GM19455 (cell line): ENCODE data around the gene CES1.
"Not testable (repeated sequence)": the region's sequence is repeated elsewhere in the genome, so short reads cannot be mapped to it uniquely, and the experiment has no call there.

Experiments
- ATAC-seq: cut with Tn5 transposase; IDR thresholded peaks from one replicate; pipeline ENCODE4 v1.9.1; 2021; ENCODE audit not compliant: unreplicated experiment

CES1 gene

DNA sequence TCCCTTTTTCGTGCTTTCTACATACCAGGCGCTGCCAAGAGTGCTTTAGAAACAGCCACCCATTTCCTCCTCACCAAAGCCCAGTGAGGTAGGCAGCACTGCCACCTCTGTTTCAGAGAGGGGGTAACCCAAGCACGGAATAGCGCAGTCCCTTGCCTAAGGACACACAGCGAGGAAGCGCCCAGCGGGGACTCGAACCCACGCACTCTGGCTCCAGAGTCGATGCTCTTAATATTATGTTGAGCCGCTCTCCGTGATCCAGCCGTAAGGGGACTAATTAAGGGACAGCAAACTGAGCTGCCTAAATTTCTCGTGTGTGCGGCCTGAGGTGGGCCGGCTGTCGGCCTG is 497 bp downstream of the CES1 start:
- no peak for ATAC-seq

DNA sequence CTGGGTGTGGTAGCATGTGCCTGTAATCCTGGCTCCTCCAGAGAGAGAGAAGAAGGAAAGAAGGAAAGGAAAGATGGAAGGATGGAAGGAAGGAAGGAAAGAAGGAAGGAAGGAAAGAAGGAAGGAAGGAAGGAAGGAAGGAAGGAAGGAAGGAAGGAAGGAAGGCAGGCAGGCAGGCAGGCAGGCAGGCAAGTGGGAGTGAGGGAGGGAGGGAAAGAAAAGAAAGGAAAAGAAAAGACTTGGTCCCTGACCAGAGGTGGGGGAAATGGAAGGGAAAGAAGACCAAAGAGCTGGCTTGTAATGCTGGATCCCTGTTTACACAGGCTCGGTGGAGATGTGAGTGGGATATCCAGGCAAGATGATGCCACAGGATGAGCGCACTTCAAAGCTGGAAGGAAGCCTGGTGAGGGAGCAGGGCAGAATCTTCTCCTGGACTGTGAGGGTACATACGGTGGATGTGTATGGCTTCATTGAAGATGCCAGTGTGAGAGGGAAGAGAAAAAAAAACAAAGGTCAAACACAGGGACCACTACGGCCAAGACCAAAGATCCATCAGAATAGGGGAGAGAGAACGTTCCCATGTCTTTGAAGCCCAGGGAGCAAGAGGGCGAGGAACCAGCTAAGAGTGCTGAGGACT is 2.1 kb downstream of the CES1 start:
- ATAC-seq = no peak

DNA sequence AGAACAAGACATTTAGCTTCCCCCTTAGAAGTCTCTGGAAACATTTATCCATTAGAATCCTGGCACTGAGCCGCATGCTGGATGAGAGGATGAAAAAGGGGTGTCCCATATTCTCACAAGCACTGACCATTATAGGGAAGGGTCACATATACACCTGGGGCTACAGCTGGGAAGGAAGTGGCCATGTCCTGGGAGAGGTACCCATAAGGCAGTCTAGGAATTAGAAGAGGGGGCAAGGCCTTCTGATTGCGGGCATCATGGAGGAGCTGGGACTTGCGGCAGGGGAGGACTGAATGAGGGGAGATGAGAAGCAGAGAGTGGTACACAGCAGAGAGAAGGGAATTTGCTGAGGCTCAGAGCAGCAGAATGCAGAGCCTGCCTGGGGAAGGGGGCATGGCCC is 3.7 kb downstream of the CES1 start:
- ATAC-seq = not testable (repeated sequence)

DNA sequence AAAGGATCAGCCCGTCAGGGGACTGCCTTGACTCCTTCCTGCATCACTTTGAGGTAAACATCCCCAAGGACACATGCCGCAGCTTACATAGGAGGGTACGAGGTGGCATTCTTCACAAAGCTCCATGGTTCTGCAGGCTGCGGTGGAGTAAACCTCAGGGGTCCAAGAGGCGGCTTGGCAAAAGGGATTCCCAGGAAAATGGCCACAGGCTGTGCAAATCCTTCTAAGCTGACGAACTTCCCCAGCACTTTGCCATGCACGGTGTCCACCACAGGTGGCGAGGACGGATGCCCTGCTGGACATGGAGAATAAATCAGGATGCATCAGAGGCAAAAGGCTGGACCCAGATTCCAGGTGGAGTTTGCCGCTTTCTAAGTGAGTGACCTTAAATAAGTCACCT is 4.2 kb downstream of the CES1 start:
- no peak for ATAC-seq

DNA sequence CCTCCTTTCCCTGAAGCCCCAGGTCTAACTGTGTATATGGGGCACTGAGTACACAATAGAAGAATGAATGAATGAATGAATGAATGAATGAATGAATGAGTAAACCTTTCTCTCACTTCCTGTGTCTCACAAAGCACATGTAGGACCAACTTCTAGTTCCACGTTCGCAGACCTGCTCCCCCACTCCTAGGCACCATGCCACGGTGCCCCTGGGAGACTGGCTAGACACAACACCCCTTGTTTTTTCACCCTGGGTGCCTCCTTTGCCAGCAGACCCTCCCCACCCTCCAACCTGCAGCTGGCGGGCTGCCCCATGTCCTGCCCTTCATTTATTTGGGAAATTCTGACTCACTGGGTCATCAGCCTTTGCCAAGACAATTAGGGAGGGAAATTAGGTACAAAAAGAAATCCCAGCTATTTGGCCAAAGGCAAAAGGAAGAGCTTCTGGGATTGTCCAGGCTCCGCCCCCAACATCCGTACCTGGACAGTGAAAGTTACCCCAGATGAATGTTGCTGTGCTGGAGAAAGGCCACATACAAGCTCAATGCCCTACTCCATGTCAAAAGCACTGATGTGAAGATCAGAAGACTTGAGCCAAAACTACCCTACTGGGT is 7.7 kb downstream of the CES1 start:
- no peak for ATAC-seq

DNA sequence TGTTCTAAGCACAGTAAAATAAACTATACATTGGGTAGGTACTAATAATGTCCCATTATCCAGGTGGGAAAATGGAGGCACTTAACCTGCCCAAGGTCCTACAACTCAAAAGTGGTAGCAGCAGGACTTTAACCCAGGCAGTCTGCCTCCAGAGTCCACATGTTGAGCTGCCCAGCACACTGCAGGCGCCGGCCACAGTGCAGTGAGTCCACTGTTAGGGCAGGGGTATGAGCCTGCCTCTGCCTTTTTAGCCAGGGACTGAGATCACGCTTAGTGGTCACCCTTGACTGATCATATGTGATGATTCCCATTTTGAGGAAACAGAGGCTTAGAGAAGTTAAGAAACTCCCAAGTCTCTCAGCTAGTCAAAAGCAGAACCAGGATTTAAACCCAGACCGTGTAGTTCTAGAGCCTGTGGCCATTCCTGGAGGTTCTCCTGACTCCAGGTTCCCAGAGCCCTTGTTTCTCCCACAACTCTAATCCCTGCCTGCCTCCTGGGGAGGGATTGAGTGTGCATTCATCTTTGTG is 8.4 kb downstream of the CES1 start:
- no peak for ATAC-seq

DNA sequence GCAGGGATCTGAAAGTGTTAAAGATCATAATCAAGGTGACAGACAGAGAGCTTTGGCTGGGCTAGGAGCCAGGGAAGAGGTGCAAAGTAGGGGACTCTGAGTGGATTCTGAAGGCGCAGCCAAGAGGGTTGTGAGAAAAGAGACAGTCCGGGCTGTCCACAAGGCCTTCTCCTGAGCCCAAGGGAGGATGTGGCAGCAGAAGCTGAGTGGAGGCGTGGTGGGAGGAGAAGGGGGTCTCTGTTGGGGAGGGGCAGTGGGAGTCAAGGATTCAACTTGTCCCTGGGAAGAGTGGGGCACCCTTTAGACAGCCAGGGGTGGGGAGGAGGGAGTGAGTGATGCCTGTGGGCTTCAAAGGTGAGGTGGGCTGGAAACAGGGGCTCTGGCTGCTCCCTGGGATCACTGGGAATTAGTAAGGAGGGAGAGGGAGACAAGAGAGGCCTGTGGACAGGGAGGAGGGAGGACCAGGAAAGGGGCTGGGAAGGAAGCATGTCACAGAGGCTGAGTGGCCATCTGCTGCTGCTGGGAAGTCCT is 10.6 kb downstream of the CES1 start:
- ATAC-seq = no peak

DNA sequence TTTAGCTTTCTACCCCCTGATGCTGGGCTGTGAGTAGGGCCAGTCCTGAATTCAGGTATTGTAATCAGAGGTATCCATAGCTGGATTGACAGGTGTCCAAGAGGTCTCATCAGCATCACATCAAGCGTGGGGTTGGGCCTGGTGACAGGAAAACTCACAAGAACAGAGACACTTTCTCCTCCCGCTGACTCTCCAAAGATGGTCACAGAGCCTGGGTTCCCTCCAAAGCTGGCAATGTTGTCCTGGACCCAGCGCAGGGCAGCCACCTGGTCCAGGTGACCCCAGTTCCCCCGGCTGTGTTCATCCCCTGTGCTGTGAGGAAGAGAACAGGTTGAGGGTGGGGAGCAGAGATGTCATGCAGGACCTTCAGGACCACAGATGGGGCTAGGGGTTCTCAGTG is 11.7 kb downstream of the CES1 start:
- no peak for ATAC-seq

DNA sequence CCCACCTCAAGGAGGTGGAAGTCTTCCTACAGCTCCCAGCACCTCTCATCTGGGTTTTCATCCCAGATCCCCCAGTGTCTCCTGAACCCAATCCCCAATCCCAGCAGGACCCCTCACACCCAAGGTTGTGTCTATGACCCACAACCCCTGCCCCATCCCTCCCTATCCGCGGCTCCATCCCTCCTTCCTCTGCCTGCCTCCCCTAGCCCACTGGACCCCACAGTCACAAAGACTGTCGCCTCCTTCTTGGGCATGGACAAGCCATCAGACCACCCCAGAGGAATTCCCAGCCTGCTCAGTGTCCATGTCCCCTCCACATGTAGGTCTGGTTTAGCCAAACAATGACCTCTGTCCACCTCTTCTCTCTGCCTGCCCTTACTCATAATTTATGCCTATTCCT is 12.3 kb downstream of the CES1 start:
- no peak for ATAC-seq

DNA sequence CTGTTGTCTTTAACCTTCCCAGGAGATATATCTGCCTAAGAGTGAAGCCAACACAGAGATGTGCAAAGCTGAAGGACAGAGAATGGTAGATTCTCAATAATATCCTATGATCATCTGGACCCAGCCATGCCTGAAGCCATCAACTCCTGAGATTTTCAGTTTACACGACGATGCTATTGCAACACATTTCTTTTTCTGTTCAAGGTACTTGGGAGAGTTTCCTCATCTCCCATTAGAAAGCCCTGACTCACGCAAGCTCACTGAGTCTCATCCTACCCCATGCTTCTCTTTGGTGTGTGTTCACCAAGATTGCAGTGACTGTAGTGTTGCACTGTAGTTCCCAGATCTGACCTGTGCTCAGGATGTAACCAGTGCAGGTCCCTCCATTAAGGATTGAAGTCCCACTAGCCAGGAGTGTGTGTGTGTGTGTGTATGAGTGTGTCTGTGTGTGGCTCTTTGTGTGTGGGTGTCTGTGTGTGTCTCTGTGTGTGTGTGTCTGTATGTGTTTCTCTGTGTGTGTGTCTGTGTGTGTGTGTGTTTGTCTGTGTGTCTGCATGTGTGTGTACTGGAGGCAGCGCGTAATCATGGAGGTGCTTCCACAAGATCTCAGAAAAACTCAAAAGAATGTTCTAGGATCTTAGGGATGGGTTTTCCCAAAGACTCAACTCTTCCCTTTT is 15.5 kb downstream of the CES1 start:
- ATAC-seq = no peak

DNA sequence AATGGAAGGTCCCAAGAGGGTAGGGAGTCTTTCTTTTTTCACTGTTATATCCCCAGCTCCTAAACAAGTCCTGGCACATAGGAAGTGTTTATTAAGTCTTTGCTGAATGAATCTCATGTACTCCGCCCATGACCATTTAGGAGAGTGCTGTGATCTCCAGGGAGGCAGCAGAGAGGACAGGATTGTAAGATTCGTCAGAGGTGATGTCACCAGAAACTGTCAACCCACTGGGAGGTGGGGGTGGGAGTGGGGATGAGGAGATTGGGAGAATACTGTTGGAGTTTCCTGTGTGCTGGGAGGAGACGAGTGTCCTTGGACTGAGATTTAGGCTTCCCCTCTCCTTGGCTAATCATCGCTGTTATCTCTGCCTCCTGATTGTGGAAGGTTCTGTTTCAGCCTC is 16.7 kb downstream of the CES1 start:
- ATAC-seq = not testable (repeated sequence)

DNA sequence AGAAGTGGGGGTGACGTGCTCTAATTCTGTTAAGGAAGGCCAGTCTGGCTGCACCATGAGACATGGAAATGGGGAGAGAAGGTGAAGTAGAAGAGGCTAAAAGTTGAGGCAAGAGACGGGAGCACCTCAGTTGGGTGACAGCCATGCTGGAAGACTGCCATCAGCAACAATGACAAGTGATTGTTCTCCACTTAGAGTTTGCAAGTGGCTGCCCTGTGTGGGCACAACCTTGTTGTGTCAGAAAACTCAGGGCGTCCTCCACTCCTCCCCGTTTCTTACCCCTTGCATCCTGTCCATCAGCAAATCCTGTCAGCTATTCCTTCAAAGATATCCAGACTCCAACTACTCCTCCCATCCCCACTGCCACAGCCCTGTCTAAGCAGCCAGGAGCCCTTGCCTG is 17.6 kb downstream of the CES1 start:
- ATAC-seq = no peak

DNA sequence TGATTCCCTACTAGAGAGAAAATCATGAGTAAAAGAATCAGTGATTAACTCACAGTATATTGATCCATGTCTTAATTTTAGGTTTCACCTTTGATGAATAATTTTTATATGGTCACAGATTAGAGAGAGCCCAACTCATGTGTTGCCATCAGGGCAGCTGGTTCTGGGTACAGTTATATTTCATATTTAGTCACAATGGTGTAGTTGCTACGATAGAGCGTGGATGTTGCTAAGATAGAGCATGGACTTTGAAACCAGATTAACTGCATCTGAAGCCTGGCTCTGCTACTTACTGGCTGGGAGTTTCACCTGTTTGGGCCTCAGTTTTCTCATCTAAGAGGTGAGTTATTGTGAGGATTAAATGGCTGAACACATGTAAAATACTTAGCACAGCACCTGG is 18.7 kb downstream of the CES1 start:
- ATAC-seq = not testable (repeated sequence)

DNA sequence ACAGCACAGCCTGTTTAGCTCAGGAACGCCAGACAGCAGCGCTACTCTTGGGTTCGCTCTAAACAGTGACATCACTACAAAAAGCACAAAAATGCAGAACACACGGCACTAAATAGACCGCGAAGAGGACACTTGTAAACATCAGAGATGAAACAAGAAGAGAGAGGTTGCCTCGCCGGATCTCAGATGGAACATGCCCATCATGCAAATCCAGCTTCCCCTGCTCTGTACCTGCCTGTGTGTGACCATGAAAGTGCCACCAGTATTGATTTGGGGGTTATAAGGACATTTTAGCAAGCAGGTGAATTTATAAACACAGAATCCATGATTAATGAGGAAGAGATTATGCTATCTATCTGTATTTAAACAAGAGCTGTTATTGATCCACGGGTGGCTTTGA is 19.2 kb downstream of the CES1 start:
- not testable (repeated sequence) for ATAC-seq

DNA sequence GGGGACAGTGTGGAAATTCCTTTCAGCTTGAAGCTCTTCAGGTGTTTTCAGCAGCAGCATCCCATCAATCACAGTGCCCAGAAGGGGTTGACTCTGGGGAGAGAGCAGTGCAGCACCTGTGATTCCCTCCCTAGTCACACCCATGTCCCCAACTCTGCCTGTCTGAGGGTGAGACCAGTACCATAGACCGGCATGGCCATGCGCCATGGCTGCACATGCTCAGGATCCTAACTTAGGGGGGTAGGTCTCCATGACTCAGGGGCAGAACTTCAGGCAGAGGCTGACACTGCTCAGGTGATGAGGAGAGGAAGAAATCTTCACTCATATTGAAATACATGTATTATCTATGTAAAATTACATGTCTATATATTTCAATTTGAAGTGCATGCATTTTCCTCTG is 19.9 kb downstream of the CES1 start:
- no peak for ATAC-seq

DNA sequence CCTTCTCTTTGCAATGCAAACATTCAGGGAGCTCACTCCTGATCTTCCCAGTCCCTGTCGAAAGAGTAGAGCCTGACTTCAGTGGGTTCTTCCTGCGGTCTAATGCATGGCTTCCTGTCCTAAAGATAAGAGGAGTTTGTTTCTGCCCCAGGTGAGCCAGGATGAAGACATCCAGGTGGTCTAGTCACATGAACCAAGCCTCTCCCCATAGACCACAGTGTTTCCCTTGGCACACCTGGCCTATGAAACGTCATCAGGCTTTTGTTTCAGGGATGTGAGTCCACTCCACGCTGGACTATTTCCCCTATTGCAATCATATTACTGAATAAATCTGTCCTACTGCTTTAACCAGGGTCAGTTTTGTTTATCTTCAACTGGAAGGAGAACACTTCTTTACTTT is 21.1 kb downstream of the CES1 start:
- ATAC-seq = no peak

DNA sequence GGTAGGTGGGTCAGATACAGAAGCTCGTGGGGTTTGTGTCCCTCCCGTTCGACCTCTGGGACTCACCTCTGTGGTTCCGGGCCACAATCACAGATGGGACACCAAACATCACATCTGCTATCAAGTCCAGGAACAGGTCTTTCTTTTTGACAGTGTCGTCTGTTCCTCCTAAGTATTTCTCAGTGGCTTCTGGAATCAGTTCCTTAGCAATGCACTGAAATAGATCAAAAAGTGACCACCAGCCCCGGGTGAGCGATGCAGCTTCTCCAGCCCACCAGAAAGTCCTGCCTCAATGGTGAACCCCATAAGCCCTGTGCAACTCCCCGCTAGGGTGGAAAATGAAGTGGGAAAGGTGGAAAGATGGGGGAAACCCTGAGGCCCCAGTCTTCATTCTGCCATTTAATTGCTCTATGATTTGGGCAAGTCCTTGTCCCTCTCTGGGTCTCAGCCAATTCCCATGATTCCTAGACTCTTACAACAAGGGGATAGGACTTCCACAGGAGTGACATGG is 22.4 kb downstream of the CES1 start:
- no peak for ATAC-seq

DNA sequence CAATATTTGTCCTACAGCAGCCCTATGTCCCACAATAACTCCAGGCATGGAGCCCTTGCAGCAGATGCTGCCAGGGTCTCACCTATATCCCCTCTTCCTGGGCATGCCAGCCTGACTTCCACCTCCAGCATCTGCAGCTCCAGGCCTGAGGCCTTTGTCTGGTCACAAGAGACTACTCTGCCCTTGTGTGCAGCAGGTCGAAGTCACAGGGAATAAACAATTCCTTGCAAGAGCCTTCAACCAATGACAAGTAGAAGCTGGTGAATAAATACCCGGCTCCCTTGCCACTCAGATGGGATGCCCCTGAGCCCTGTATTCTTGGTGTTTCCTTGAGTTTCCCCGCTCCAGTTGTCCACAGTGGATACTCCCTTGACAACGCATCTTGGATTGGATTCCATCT is 23.0 kb downstream of the CES1 start:
- ATAC-seq = no peak

DNA sequence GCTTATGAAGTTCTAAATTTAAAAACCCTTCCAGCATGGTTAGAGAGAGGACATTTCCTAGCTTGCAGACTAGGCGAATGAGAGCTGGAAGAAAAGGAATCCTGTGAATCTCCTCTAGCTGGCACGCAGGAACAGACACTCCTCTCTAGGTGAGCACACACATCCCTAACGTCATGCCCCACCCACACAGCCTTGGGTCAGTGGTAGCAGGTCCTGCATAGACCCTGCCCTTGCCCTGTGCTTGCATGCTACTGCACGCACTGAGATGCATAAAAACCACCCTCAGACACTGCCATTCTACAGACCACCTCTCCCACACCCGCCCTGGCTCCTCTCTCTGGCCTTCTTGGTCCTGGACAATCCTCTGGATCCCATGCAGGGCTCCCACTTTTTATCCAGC is 23.5 kb downstream of the CES1 start:
- ATAC-seq = no peak

DNA sequence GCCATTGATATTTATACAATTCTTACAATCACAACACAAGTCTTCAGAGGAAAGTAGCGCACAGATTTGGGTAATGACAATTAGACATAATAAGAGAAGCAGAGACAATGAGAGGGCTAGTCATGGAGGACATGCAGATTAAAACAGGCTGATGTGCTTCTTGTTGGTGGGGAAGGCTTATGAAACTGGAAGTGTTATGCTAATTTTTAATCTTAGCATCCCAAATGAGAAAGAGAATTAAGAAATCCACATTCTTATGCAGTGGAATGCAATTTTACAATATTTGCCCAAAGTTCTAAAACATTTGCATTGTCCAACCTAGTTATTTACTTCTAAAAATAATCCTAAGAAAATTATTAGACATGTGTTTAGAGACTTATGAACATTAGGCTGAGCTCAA is 24.6 kb downstream of the CES1 start:
- ATAC-seq = not testable (repeated sequence)

DNA sequence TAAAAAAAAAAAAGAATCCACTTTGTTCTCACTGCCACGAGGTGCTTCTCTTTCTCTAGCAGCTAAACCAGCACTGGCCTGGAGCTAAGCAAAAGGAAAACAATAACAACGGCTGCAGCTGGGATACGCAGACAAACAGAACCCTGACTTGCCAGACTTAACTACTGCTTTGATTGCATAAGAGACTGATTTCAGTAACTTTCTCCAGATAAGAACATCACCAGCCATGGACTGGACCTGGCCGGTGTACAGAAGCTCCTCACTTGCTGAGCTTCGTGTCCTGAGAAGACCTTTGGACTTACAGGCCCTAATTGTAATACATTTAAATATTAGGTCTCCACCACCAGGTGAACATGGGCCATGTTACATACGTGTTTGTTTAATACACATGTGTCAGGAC is 27.8 kb downstream of the CES1 start:
- ATAC-seq = not testable (repeated sequence)

DNA sequence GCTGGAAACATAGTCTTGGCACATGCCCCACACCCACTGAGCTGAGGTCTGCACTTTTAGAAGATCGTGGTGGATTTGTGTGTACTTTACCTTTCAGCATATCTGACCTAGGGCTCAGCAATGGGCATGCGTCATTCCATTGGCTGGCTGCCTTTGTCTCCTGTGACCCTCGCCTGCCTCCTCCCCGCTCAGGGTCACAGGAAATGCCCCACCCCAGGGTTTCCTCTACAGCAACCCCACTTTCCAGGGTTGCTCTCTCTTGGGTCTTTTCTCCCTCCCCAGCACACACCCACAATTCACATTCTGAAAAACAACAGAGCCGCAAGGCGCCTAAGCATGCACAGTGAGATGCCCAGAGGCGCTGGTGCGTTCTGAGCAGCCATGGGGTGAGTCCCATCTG is 29.2 kb downstream of the CES1 start:
- ATAC-seq = not testable (repeated sequence)
